Activated CD4-positive, CD25-positive, alpha-beta regulatory T cell treated with anti-CD3 and anti-CD28 coated beads, Interleukin-2, amount 50 U/mL, for 72 hours (primary cell): ENCODE measurements around the gene OS9.
A peak's percentile ranks its signal among the peaks of the same experiment; 100 is the strongest.

Experiments used
- DNase-seq: peaks from one replicate; pipeline ENCODE4 v3.0.0; 2021

The OS9 gene

GRCh38 chr12:57737467-57738460 lies 43.8 kb downstream of the OS9 start:
- DNase-seq: no peak

GRCh38 chr12:57738661-57739237 lies 44.8 kb downstream of the OS9 start, which contains the start of gene AGAP2:
Gene AGAP2 (minus strand): TSS chr12:57738742. CDS start chr12:57738246, 496 bp downstream.
- DNase-seq: no peak

GRCh38 chr12:57739387-57739786 lies 45.5 kb downstream of the OS9 start:
- no peak for DNase-seq

- no peak for DNase-seq
These were observed 46.1 kb downstream of the OS9 start for GRCh38 chr12:57739914-57740538.

GRCh38 chr12:57740656-57741412 lies 46.9 kb downstream of the OS9 start:
- peak; percentile 66 for DNase-seq

GRCh38 chr12:57741413-57741789 lies 47.5 kb downstream of the OS9 start:
- DNase-seq: no peak

- DNase-seq: peak; percentile 67
These were observed 48.2 kb downstream of the OS9 start for GRCh38 chr12:57741844-57742738.

GRCh38 chr12:57743769-57744168 lies 49.8 kb downstream of the OS9 start:
- DNase-seq: no peak

GRCh38 chr12:57744194-57744776 lies 50.4 kb downstream of the OS9 start:
- DNase-seq: peak; percentile 66

GRCh38 chr12:57744777-57745484 lies 51.0 kb downstream of the OS9 start, which contains the start of gene TSPAN31:
Gene TSPAN31 (plus strand): TSS chr12:57745039. CDS start chr12:57745155, 116 bp downstream.
- peak; percentile 85 for DNase-seq

- DNase-seq: no peak
These were observed 51.6 kb downstream of the OS9 start for GRCh38 chr12:57745485-57745881.

- no peak for DNase-seq
These were observed 52.1 kb downstream of the OS9 start for GRCh38 chr12:57746025-57746424.

GRCh38 chr12:57749061-57749460 lies 55.1 kb downstream of the OS9 start:
- no peak for DNase-seq

GRCh38 chr12:57750561-57751431 lies 56.9 kb downstream of the OS9 start:
- DNase-seq: no peak

- DNase-seq: no peak
These were observed 57.5 kb downstream of the OS9 start for GRCh38 chr12:57751432-57751787.

GRCh38 chr12:57751788-57752667 lies 58.1 kb downstream of the OS9 start, which contains the start of gene CDK4:
Gene CDK4 (minus strand): TSS chr12:57752310. CDS start chr12:57751717, 593 bp downstream.
- DNase-seq: peak; percentile 96

- DNase-seq: no peak
These were observed 58.7 kb downstream of the OS9 start for GRCh38 chr12:57752668-57753000.

- no peak for DNase-seq
These were observed 59.9 kb downstream of the OS9 start for GRCh38 chr12:57753756-57754337.
